ENCODE results near the gene TNRC6B.
"Not testable (repeated sequence)": the region's sequence is repeated elsewhere in the genome, so short reads cannot be mapped to it uniquely, and the experiment has no call there.

Gene TNRC6B

GRCh38 chr22:40289991-40290459, 112.3 kb downstream of the TNRC6B start:
- DNase-seq (ENCODE audit: low spot score), result no peak

- no peak for DNase-seq (ENCODE audit: low spot score)
These were observed 112.8 kb downstream of the TNRC6B start for GRCh38 chr22:40290516-40290915.

GRCh38 chr22:40294696-40295095, 117.0 kb downstream of the TNRC6B start:
- DNase-seq (ENCODE audit: low spot score), result no peak

- no peak for DNase-seq (ENCODE audit: low spot score)
These were observed 122.6 kb downstream of the TNRC6B start for GRCh38 chr22:40300316-40300715.

- no peak for DNase-seq (ENCODE audit: low spot score)
These were observed 123.4 kb downstream of the TNRC6B start for GRCh38 chr22:40300884-40301672.

GRCh38 chr22:40302149-40302548, 124.4 kb downstream of the TNRC6B start:
- DNase-seq (ENCODE audit: low spot score), result no peak

- DNase-seq (ENCODE audit: low spot score), result no peak
These were observed 127.9 kb downstream of the TNRC6B start for GRCh38 chr22:40305625-40306024.

GRCh38 chr22:40308999-40309573, 131.4 kb downstream of the TNRC6B start:
- no peak for DNase-seq (ENCODE audit: low spot score)

- no peak for DNase-seq (ENCODE audit: low spot score)
These were observed 131.9 kb downstream of the TNRC6B start for GRCh38 chr22:40309631-40310030.

- DNase-seq (ENCODE audit: low spot score), result no peak
These were observed 132.5 kb downstream of the TNRC6B start for GRCh38 chr22:40310081-40310767.

- no peak for DNase-seq (ENCODE audit: low spot score)
These were observed 133.0 kb downstream of the TNRC6B start for GRCh38 chr22:40310768-40311120.

- not testable (repeated sequence) for DNase-seq (ENCODE audit: low spot score)
These were observed 133.9 kb downstream of the TNRC6B start for GRCh38 chr22:40311646-40312045.

GRCh38 chr22:40312050-40312449, 134.3 kb downstream of the TNRC6B start:
- no peak for DNase-seq (ENCODE audit: low spot score)

- DNase-seq (ENCODE audit: low spot score), result no peak
These were observed 135.3 kb downstream of the TNRC6B start for GRCh38 chr22:40313007-40313406.

- no peak for DNase-seq (ENCODE audit: low spot score)
These were observed 136.3 kb downstream of the TNRC6B start for GRCh38 chr22:40314041-40314440.

- no peak for DNase-seq (ENCODE audit: low spot score)
These were observed 143.0 kb downstream of the TNRC6B start for GRCh38 chr22:40320687-40321086.

- DNase-seq (ENCODE audit: low spot score), result no peak
These were observed 144.3 kb downstream of the TNRC6B start for GRCh38 chr22:40322021-40322420.

- no peak for DNase-seq (ENCODE audit: low spot score)
These were observed 145.2 kb downstream of the TNRC6B start for GRCh38 chr22:40322818-40323447.

- no peak for DNase-seq (ENCODE audit: low spot score)
These were observed 146.0 kb downstream of the TNRC6B start for GRCh38 chr22:40323681-40324171.

- no peak for DNase-seq (ENCODE audit: low spot score)
These were observed 147.0 kb downstream of the TNRC6B start for GRCh38 chr22:40324468-40325305.

- DNase-seq (ENCODE audit: low spot score), result no peak
These were observed 147.6 kb downstream of the TNRC6B start for GRCh38 chr22:40325315-40325714.

All from LoVo (cell line).